CD4-positive, alpha-beta T cell treated with Interleukin-4 for 4 hours (primary cell): ENCODE measurements around the gene MFN1.
"Not testable (repeated sequence)": the region's sequence is repeated elsewhere in the genome, so short reads cannot be mapped to it uniquely, and the experiment has no call there.

Source experiments
- DNase-seq: peaks from one replicate; pipeline ENCODE4 v3.0.0-alpha.2; 2020

MFN1 gene

DNA sequence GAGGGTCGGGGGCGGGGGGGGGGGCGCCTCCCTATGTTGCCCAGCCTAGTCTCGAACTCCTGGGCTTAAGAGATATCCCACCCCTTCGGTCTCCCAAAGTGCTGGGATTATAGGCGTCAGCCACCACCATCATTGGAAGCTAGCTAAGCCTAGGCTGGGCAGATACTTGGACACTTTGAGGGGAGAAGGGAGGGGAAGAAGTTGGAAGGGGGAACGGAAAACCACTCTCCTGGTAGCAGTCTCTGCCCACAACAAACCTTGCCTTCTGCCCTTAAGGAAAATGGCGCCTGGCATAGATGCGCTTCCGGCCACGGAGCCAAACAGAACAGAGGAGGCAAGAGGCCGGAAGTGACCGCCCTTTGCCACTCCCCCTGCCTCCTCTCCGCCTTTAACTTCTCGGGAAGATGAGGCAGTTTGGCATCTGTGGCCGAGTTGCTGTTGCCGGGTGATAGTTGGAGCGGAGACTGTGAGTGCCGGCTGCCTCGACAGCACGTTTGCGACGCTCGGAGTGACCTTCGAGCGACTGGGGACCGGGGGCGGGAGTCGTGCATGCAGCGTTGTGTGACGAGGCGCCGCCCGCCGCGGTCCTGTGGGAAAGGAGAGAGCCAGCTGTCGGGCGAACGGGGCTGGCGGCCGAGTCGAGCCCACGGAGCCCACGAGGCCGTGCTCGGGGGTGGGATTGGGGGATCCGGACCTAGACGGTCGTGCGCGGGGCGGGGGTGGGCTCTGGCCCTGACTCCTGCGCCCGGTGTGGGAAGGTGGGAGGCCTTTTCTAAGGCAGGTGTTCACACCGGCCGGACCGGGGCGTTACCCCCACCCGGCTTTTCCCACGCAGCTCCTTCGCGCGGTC, at the start of gene MFN1:
MFN1 (plus strand) TSS at position 365 of the 850 bp plus-strand sequence. CDS start 1,143 bp downstream, outside the sequence.
- peak; percentile 92 for DNase-seq

- DNase-seq, result no peak
Observed at GRCh38 chr3:179297971-179298725, 49.4 kb upstream of the MFN1 start.

GRCh38 chr3:179299316-179299715, 48.2 kb upstream of the MFN1 start:
- no peak for DNase-seq

DNA sequence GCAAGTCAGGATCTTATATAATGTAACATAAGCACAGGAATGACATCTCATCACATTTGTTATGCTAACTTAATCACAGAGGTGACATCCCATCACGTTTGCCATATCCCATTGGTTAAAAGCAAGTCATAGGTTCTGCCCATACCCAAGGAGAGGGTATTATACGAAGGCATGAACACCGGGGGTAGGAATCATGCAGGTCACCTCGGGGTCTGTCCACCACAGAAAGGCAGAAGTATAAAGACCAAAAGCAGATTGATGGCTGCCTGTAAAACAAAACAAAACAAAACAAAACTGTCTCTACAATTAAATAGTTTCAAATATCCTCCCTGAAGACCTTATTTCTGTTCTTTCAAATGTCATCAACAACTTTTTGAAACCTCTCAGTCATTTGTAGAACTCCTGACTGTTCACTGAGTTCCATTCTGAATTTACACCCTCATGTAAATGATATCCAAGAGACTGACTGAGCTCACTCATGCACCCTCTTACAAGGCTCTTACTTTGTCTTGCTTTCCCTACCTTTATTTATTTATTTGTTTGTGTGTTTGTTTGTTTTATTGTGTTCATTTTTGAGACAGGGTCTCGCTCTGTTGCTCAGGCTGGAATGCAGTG, 47.4 kb upstream of the MFN1 start:
- DNase-seq, result no peak

- DNase-seq, result no peak
Observed at GRCh38 chr3:179301645-179302044, 45.9 kb upstream of the MFN1 start.

DNA sequence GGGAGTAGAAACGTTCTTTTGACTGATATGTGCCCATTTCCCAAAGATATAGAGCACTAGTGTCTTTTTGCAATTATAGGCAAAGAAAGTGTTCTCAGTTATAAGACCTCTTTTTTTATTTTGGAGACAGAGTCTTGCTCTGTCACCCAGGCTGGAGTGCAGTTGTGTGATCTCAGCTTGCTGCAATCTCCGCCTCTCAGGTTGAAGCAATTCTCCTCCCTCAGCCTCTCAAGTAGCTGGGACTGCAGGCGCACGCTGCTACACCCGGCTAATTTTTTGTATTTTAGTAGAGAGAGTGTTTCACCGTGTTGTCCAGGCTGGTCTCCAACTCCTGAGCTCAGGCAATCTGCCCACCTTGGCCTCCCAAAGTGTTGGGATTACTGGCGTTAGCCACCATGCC, 45.4 kb upstream of the MFN1 start:
- DNase-seq, result no peak

GRCh38 chr3:179304605-179305004, 42.9 kb upstream of the MFN1 start:
- DNase-seq, result no peak

GRCh38 chr3:179307362-179307761, 40.1 kb upstream of the MFN1 start:
- DNase-seq, result not testable (repeated sequence)

DNA sequence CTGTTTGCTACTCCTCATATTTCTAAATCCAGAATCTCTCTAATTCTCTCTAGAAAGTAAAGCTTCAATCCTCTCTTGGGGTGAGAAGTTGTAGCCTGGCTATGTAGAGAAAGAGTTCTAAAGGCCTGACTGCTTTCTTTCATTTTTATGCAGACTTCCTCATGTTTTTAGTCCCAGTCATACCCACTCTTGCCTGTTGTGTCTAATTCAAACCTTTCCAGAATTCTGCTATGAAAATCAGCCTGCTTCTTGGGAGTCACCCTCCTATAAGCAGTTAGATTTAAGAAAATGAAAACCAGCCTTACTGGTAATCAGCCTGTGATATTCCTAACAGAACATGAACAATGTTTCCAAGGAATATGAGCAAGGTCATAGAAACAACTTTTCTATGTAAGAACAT, 39.5 kb upstream of the MFN1 start:
- DNase-seq, result no peak

DNA sequence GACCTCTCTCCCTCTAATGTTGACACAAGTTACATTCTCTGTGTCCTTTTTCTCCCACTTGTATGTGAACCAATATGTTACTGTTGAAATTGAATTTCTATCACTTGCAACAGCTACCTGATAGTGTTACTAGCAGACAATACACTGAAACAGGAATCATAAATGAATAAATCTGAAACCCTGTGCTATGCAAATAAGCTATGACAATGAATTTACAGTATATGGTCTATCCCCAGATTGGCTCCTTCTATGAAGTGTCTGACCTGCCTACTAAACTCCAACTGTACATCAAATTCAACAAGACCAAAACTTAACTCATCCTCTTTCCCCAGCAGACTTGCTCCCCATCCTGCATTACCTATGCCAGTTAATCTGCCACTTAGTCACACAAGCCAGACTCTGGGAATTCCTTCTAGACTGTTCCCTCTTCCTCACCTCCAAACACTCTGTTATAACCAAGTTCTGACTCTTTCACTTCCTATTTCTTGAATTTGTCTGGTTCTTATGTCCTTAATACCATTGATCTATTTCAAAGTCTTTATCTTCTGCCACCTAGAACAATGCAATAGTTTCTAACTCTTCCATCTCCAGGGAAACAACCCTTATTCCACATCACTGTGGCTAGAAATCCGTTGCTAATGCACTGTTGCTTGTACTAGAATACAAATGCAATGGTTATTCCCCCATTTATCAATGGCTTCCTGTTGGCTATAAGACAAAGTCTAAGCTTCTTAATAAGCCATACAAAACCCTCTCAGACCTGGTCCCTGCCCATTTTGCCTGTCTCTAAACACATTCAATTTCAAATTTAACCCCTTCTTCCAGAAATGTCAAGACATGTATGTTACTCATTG, 38.1 kb upstream of the MFN1 start:
- DNase-seq, result no peak

GRCh38 chr3:179318876-179319275, 28.6 kb upstream of the MFN1 start:
- DNase-seq, result no peak

DNA sequence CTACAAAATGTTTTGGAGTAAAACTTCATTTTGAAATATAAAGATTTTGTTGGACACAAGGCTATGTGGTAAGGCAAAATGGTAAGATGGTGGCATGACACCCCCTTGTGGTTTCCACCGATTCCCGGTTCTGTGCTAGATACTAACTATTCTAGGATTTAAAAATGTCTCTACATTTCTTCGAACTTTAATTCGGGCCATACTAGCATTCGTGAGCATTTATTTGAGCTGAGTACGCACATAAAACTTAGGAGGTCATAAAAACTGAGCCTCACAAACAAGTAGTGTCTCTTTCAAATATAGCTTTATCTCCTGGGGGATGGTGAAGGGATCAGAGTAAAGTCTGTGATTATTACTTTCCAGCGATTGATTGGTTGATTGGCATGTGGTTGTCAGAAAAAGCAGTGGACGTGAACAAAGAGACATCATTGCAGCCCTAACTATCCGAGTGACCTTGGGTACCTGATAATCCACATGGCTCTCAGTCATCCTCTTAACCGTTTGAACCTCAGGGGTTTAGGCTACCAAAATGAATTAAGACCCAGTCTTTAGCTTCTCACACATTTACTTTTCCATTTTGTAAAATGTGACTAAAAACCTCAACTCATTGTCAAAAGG, 25.7 kb upstream of the MFN1 start:
- peak; percentile 23 for DNase-seq

GRCh38 chr3:179322286-179323196, 25.0 kb upstream of the MFN1 start, which contains the start of gene ZNF639:
ZNF639 (plus strand) TSS chr3:179323031; CDS start chr3:179328294, 5,263 bp downstream.
- DNase-seq, result peak; percentile 84

GRCh38 chr3:179323197-179324110, 24.1 kb upstream of the MFN1 start:
- DNase-seq, result peak; percentile 55

- peak; percentile 52 for DNase-seq
Observed at GRCh38 chr3:179324270-179324754, 23.2 kb upstream of the MFN1 start.

- DNase-seq, result no peak
Observed at GRCh38 chr3:179330438-179330837, 17.1 kb upstream of the MFN1 start.

GRCh38 chr3:179332240-179332639, 15.3 kb upstream of the MFN1 start:
- DNase-seq, result no peak

DNA sequence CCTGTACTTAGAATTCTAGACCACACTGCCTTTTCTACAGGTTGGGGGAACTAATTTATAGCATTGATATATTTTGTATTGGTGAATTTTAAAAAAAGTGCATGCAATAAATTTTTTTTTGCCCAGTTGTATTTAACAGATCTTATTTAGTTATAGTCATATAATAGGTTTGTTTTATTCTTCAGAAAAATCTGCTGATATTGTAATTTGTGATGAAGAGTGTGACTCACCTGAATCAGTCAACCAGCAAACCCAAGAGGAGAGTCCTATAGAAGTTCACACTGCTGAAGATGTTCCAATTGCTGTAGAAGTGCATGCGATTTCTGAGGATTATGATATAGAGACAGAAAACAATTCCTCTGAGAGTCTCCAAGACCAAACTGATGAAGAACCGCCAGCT, 14.4 kb upstream of the MFN1 start:
- no peak for DNase-seq

DNA sequence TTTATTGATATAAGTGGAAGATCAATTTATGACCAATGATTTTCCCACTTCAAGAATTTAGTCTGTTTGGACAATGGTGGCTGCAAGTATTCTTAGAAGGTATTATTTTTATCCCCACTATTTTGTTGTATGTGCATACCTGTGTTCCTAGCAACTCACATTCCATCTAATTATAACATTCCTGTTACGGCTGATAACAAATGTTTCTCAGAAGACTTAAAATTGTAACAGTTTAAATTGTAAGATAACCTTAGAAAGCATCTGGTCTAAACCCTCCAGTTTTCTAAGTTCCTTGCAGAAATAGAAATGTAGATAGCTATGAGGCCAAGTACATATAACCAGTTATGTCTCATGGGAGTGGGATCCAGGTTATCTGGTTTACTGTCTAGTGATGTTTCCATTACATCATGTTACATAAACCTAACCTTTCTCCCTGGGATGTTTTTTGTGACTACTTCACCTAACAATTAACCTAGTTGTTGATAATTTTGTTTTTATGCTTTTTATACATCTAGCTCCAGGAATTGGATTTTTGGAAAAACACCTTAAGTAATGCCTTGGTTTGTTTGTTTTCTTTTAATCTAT, 11.1 kb upstream of the MFN1 start:
- no peak for DNase-seq
